ENCODE measurements around the gene PRRC2B.
"Not testable (repeated sequence)": the region's sequence is repeated elsewhere in the genome, so short reads cannot be mapped to it uniquely, and the experiment has no call there.

The PRRC2B gene

DNA sequence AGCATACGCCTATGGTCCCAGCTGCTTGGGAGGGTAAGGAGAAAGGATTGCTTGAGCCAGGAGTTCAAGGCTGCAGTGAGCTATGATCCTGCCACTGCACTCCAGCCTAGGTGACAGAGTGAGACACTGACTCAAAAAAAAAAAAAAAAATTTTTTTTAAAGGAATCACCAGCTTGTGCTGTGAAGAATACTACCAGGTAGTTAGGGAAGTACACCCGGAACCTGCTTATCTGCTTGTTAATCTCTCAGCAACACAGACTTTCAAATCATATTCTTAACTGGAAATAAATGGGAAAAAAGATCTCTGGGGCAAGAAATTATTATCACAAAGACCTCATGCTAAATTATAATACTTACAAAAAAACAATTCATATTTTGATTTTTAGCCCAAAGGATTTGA, 26.4 kb upstream of the PRRC2B start:
- DNase-seq (ENCODE audit: low spot score): no peak
- no peak overlapping the region for H3K4me3 Mint-ChIP-seq

DNA sequence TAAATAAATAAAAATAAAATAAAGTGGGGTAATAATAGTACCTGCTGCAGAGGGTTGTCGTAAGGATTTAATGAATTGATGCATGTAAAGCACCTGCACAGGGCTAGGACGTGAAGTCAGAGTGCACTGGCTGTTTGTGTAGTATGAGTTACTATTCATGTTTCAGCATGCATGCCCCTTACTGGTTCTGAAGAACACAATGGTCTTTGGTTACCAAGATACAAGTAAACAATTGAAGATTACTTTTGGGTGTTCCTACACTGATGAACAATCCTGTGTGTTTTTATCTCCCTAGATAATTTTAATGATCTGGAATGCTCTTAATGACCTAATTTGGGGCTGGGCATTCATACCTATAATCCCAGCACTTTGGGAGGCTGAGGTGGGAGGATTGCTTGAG, 23.2 kb upstream of the PRRC2B start:
- H3K4me3 Mint-ChIP-seq: no peak overlapping the region
- H3K9me3 Mint-ChIP-seq: no peaks in the 10 kb centered on the region
- no peak for DNase-seq (ENCODE audit: low spot score)
- no peaks in the 10 kb centered on the region for H3K27me3 Mint-ChIP-seq (ENCODE audit: low read depth)
- no peak overlapping the region for H3K27ac Mint-ChIP-seq
- peaks cover 12% of the 10 kb centered on the region for H3K4me1 Mint-ChIP-seq (ENCODE audit: low read depth)
- H3K36me3 Mint-ChIP-seq (ENCODE audit: low read depth): peaks cover 4% of the 10 kb centered on the region

More for the DNA sequence above, 26.4 kb upstream of the PRRC2B start:
- Mint-ChIP-seq H3K4me1 (ENCODE audit: low read depth) (peaks cover 6% of the 10 kb centered on the region), H3K27ac (no peak overlapping the region), H3K27me3 (ENCODE audit: low read depth) (no peaks in the 10 kb centered on the region), H3K36me3 (ENCODE audit: low read depth) (peaks cover 4% of the 10 kb centered on the region), H3K9me3 (no peaks in the 10 kb centered on the region)

DNA sequence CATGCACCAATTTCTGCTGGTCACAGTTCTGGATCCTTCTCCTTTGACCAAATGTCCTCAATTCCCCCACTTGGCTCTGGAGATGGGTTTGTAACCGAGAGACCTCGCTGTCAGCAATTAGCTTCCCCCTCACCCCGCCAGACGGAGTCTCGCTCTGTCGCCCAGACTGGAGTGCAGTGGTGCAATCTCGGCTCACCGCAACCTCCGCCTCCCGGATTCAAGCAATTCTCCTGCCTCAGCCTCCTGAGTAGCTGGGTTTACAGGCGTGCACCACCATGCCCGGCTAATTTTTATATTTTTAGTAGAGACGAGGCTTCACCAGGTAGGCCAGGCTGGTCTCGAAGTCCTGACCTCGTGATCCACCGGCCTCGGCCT, 21.3 kb upstream of the PRRC2B start:
- H3K4me1 Mint-ChIP-seq (ENCODE audit: low read depth): peaks cover 10% of the 10 kb centered on the region
- H3K9me3 Mint-ChIP-seq; H3K27me3 Mint-ChIP-seq (ENCODE audit: low read depth); DNase-seq (ENCODE audit: low spot score); H3K36me3 Mint-ChIP-seq (ENCODE audit: low read depth): not testable (repeated sequence)
- peak overlapping the region; percentile 94 for H3K4me3 Mint-ChIP-seq
- peak overlapping the region; percentile 95 for H3K27ac Mint-ChIP-seq

DNA sequence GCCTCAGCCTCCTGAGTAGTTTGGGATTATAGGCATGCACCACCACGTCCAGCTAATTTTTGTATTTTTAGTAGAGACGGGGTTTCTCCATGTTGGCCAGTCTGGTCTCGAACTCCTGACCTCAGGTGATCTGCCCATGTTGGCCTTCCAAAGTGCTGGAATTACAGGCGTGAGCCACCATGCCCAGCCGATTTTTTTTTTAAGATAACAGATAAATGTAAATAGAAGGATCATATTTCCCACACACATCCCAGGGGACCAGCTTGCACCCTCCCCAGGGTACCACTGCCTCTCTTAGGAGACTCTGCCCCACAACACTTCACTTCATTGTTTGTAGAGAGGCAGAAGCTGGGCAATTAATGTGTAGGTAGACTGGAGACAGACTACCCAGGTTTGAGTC, 19.2 kb upstream of the PRRC2B start:
- H3K4me1 Mint-ChIP-seq (ENCODE audit: low read depth): peaks cover 10% of the 10 kb centered on the region
- H3K4me3 Mint-ChIP-seq; H3K9me3 Mint-ChIP-seq; H3K27me3 Mint-ChIP-seq (ENCODE audit: low read depth); H3K27ac Mint-ChIP-seq; DNase-seq (ENCODE audit: low spot score); H3K36me3 Mint-ChIP-seq (ENCODE audit: low read depth): not testable (repeated sequence)

DNA sequence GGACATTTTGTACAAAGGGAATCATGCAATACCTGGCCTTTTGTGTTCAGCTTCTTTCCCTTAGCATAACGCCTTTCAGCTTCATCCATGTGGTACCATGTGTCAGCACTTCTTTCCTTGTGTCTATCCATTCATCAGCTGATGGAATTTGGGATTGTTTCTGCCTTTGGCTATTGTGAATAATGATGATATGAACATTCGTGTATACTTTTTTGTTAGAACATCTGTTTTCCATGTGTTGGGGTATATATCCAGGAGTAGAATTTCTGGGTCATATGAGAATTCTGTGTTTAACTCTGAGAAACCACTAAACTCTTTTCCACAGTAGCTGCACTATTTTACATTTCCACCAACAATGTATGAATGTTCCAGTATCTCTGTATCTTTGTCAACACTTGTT, 14.8 kb upstream of the PRRC2B start:
- H3K27ac Mint-ChIP-seq: no peak overlapping the region
- no peaks in the 10 kb centered on the region for H3K36me3 Mint-ChIP-seq (ENCODE audit: low read depth)
- no peaks in the 10 kb centered on the region for H3K9me3 Mint-ChIP-seq
- peaks cover 4% of the 10 kb centered on the region for H3K4me1 Mint-ChIP-seq (ENCODE audit: low read depth)
- DNase-seq (ENCODE audit: low spot score): no peak
- H3K4me3 Mint-ChIP-seq: no peak overlapping the region
- no peaks in the 10 kb centered on the region for H3K27me3 Mint-ChIP-seq (ENCODE audit: low read depth)

DNA sequence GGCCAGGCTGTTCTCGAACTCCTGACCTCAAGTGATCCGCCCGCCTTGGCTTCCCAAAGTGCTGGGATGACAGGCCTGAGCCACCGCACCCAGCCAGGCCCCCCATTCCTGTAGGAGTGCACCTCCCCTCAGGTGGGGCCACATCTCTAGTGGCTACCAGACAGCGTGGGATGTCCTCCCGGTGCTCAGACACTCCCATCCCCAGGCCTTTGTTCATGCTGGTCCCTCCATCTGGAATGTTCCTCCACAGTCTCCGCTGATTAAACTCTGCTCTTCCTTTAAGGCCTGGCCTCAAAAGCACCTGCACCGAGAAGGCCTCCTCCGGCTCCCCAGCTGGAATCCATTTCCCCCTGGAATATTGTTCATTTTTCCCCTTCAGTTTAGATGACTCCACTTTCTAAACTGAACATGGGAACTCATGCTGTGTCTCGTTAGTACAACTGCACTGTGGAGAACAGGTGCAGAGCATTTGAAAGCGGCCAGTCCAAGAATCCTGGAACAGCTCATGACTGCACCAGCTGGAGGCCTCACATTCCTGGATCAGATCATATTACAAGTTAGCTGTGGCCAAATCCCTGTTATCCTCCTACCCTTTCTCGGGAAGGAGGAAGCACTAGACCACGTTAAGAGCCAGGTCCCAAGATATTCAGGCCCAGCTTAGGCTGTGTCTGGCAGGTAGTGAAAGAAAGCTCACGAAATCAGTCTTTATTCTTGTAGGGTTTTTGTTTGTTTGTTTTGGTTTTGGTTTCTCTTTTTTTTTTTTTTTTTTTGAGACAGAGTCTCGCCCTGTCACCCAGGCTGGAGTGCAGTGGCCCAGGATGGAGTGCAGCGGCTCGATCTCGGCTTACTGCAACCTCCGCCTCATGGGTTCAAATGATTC, 10.8 kb upstream of the PRRC2B start:
- no peak for DNase-seq (ENCODE audit: low spot score)
- Mint-ChIP-seq H3K9me3 (no peaks in the 10 kb centered on the region), H3K27ac (no peak overlapping the region), H3K36me3 (ENCODE audit: low read depth) (no peaks in the 10 kb centered on the region), H3K4me3 (no peak overlapping the region), H3K27me3 (ENCODE audit: low read depth) (peaks cover 3% of the 10 kb centered on the region), H3K4me1 (ENCODE audit: low read depth) (peaks cover 9% of the 10 kb centered on the region)

DNA sequence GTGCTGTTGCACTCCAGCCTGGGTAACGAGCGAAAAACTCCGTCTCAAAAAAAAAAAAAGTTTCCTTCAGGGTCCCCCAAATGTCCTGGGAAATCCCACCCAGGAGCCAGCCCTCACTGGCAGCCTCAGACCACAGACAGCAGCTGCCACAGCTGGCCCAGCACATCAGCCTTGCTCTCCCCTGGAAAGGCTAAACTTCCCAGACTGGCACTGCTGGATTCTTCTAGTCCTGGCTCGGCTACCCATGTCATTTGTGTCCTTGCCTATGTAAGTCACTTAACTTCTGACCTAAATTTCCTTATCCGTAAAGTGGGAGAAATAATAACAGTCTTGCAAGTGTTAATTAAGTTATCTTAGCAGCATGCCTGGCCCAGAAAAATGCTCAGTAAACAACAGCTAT, 8.6 kb upstream of the PRRC2B start:
- Mint-ChIP-seq H3K4me3 (no peak overlapping the region), H3K4me1 (ENCODE audit: low read depth) (peaks cover 9% of the 10 kb centered on the region), H3K36me3 (ENCODE audit: low read depth) (no peaks in the 10 kb centered on the region), H3K27me3 (ENCODE audit: low read depth) (peaks cover 5% of the 10 kb centered on the region), H3K27ac (no peak overlapping the region), H3K9me3 (no peaks in the 10 kb centered on the region)
- no peak for DNase-seq (ENCODE audit: low spot score)

DNA sequence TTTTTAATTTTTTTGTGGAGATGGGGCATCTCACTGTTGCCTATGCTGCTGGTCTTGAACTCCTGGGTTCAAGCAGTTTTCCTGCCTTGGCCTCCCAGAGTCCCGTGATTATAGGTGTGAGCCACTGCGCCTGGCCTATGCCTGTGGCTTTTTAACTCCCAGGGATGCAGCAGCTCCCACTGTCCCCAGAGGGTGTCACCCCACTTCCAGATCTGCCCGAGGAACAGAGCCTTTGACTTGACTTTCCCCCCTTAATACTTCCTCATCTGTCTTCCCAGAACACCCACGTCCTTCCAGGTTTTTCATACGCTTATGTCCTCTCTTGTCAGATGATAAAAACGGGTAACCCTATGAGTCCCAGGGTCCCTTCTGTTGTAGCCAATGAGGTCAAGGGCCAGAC, 7.6 kb upstream of the PRRC2B start:
- DNase-seq (ENCODE audit: low spot score): no peak
- Mint-ChIP-seq H3K36me3 (ENCODE audit: low read depth) (no peaks in the 10 kb centered on the region), H3K9me3 (no peaks in the 10 kb centered on the region), H3K27ac (no peak overlapping the region), H3K4me3 (no peak overlapping the region), H3K27me3 (ENCODE audit: low read depth) (peaks cover 5% of the 10 kb centered on the region), H3K4me1 (ENCODE audit: low read depth) (peaks cover 9% of the 10 kb centered on the region)

DNA sequence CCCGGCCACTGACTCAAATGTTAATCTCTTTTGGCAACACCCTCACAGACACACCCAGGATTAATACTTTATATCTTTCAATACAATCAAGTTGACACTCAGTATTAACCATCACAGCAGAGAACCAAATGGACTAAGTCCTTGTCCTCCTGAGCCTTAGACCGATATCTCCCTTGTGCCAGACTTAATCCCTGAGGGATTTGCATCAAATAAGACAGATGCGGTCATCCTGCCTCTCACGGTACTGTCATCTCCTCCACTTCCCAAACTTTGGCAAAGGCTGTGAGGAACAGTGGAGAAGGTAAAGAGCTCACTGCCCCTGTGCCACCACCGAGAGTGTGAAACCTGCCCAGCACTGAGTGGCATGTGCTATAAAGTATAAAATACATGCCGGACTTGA, 6.5 kb upstream of the PRRC2B start:
- DNase-seq (ENCODE audit: low spot score): no peak
- Mint-ChIP-seq H3K27me3 (ENCODE audit: low read depth) (peaks cover 5% of the 10 kb centered on the region), H3K36me3 (ENCODE audit: low read depth) (no peaks in the 10 kb centered on the region), H3K27ac (no peak overlapping the region), H3K4me1 (ENCODE audit: low read depth) (peaks cover 9% of the 10 kb centered on the region), H3K9me3 (no peaks in the 10 kb centered on the region), H3K4me3 (no peak overlapping the region)

DNA sequence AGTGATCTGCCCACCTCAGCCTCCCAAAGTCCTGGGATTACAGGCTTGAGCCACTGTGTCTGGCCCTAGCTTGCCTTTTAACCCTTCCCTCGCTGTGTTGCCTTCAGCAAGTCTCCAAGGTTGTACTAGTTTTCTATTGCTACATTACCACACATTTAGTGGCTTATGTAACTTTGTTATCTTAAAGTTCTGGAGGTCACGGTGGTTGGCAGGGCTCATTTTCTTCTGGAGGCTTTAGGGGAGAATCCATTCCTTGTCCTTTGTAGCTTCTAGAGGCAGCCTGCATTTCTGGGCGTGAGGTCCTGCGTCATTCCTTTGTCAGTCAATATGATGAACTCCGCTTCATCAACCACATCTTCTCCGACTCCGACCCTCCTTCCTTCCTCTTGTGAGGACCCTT, 2.9 kb upstream of the PRRC2B start:
- Mint-ChIP-seq H3K27me3 (ENCODE audit: low read depth) (peaks cover 5% of the 10 kb centered on the region), H3K36me3 (ENCODE audit: low read depth) (peaks cover 8% of the 10 kb centered on the region), H3K9me3 (no peaks in the 10 kb centered on the region), H3K4me3 (no peak overlapping the region), H3K27ac (no peak overlapping the region), H3K4me1 (ENCODE audit: low read depth) (peaks cover 21% of the 10 kb centered on the region)
- no peak for DNase-seq (ENCODE audit: low spot score)

DNA sequence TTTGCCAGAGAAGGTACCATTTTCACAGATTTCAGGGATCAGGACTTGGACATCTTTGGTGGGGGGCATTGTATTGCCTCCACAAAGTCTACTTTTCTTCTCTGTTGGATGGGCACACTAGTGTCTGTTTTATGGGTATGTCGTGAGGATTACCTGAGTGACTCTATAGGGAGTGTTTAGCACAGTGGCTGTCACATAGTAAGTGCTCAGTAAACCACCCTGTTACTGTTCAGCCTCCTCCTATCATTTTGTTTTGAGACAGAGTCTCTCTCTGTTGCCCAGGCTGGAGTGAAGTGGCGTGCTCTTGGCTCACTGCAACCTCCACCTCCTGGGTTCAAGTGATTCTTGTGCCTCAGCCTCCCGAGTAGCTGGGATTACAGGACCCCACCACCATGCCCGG, 2.4 kb upstream of the PRRC2B start:
- Mint-ChIP-seq H3K27ac (no peak overlapping the region), H3K27me3 (ENCODE audit: low read depth) (peaks cover 3% of the 10 kb centered on the region), H3K9me3 (no peaks in the 10 kb centered on the region), H3K4me3 (no peak overlapping the region), H3K4me1 (ENCODE audit: low read depth) (peaks cover 22% of the 10 kb centered on the region), H3K36me3 (ENCODE audit: low read depth) (peaks cover 9% of the 10 kb centered on the region)
- no peak for DNase-seq (ENCODE audit: low spot score)

DNA sequence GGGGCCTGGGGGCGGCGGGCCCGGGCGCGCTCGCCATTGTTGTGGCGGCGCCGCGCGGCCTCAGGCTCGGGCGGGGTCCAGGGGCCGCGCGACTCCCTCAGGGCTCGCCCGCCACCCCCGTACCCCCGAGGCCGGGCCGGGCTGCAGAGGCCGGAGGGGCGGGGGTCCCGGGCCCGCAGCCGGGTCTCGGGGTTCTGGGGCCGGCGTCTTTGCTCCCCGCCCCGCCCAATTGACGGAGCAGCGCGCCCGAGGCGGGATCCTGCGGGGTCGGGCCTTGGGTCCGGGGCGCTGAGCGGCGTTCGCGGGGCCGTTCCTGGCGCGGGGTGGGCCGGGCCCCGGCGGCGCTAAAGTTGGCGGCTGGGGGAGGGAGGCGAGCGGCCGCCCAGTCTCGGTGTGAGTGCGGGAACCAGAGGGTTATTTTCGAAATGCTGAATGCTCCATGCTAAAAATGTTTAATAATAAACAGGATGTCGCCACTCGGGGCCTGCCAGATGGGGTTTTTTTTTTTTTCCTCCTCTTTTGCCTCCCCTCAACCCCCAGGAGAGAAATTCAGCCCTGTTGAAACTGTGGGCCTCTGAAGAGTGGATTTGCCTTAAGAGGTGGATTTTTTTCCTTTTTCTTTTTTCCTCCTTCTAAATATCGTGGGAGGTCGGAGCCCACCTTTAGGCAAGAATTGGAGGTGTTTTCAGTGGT, 724 bp downstream of the PRRC2B start:
- peak; percentile 55 for DNase-seq (ENCODE audit: low spot score)
- peaks cover 46% of the 10 kb centered on the region for H3K4me1 Mint-ChIP-seq (ENCODE audit: low read depth)

DNA sequence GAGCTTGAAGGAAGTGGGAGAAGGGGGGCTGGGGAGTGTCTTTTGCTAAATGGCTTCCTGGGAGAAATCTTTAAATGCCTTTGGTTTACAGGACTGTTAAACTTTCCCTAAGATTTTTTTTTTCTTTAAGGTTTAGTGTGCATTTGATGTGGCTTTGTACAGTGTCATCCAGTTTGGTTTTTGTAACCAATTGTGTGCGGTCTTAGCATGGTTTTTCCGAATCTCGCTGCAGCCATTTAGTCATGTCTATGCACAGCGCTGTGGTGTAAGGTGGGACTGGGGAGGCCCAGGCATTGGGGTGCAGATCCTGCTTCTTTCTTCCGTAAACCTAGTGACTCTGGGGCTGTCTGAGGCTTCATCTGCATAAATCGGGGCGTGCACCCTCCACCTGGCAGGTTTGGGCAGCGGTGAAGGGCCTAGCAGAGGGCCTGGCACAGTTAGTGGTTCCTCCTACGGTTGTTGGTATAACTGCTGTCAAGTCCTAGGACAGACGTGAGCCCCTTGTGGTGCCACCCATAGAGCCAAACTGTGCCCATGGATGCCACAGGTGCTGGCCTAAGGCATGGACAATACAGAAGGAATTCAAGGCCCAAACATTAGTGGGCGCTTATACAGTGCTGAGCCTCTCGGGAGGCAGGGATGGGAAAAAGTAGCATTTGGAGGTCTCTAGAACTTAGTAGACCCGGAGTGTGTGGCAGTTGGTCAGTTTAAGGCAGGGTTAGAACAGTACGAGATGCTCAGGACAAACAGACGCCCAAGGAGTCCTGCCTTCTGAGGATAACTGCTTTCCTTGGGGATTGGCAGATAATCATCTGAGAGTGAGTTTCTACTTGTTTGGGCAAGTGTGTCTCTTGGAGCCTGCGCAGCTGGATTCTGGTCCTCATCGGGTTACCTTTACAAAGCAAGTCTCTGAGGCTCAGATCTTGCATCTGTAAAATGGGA, 1.5 kb downstream of the PRRC2B start:
- peak; percentile 76 for DNase-seq (ENCODE audit: low spot score)
- Mint-ChIP-seq H3K36me3 (ENCODE audit: low read depth) (peaks cover 22% of the 10 kb centered on the region), H3K4me1 (ENCODE audit: low read depth) (peaks cover 52% of the 10 kb centered on the region), H3K9me3 (no peaks in the 10 kb centered on the region), H3K27ac (peak overlapping the region; percentile 92), H3K4me3 (peak overlapping the region; percentile 93), H3K27me3 (ENCODE audit: low read depth) (no peaks in the 10 kb centered on the region)

More for the DNA sequence above, 724 bp downstream of the PRRC2B start:
- Mint-ChIP-seq H3K27ac (peak overlapping the region; percentile 92), H3K36me3 (ENCODE audit: low read depth) (peaks cover 17% of the 10 kb centered on the region), H3K27me3 (ENCODE audit: low read depth) (no peaks in the 10 kb centered on the region), H3K9me3 (no peaks in the 10 kb centered on the region), H3K4me3 (peak overlapping the region; percentile 93)

DNA sequence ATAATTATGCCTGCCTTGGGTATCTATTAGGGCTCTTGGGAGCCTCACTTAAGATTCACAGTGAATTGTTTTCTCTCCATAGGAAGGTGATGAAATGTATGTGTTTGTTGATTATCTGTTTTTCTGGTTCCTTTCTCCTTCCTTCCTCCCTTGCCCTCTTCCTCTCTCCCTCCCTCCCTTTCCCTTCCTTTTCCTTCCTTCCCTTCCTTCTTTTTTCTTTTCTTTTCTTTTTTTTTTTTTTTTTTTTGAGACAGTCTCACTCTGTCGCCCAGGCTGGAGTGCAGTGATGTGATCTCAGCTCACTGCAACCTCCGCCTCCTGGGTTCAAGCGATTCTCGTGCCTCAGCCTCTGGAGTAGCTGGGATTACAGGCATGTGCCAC, 2.2 kb downstream of the PRRC2B start:
- peak overlapping the region; percentile 93 for H3K4me3 Mint-ChIP-seq
- peak overlapping the region; percentile 92 for H3K27ac Mint-ChIP-seq
- not testable (repeated sequence) for H3K27me3 Mint-ChIP-seq (ENCODE audit: low read depth); DNase-seq (ENCODE audit: low spot score); H3K9me3 Mint-ChIP-seq
- peaks cover 55% of the 10 kb centered on the region for H3K4me1 Mint-ChIP-seq (ENCODE audit: low read depth)
- peaks cover 25% of the 10 kb centered on the region for H3K36me3 Mint-ChIP-seq (ENCODE audit: low read depth)
